ENCODE measurements around the gene SLC39A8.

- TF ChIP-seq CTCF (IDR thresholded peaks at IDR 0.05), result no peak
- no peak for TF ChIP-seq POLR2A (IDR thresholded peaks at IDR 0.05)
- no peak for TF ChIP-seq POLR2AphosphoS5 (IDR thresholded peaks at IDR 0.05; ENCODE audit: insufficient read depth in 1 of 2, low read depth in 1 of 2)
Observed at GRCh38 chr4:102387552-102388150, 42.4 kb upstream of the SLC39A8 start.

Data from vagina (tissue), 2 donors.